Colonic mucosa (tissue), 4 donors: Measurements from ENCODE around the gene TMEM182. TPM values are rescaled to one million over a fixed set of nuclear protein-coding genes. Genes with fewer than 3 reads are reported as not detected.

Source experiments
- DNase-seq: peaks from one replicate; pipeline ENCODE4 v3.0.0-alpha.2; 2020
- H3K27ac ChIP-seq: fragments of 200-600 bp; one replicate; pipeline ENCODE4 v1.8.0; 2021
- H3K27me3 ChIP-seq: fragments of 200-600 bp; one replicate; pipeline ENCODE4 v1.8.0; 2021
- H3K36me3 ChIP-seq: fragments of 200-600 bp; one replicate; pipeline ENCODE4 v1.8.0; 2021
- H3K4me1 ChIP-seq: fragments of 200-600 bp; one replicate; pipeline ENCODE4 v1.8.0; 2021; ENCODE audit warnings: mild to moderate bottlenecking
- H3K4me3 ChIP-seq: fragments of 200-600 bp; one replicate; pipeline ENCODE4 v1.8.0; 2021
- H3K9ac ChIP-seq, 2 donors: one replicate each; pipeline ENCODE4 v1.7.0; 2013; ENCODE audit warnings: control low read depth in 2 of 2, low read depth in 2 of 2, low read length in 2 of 2
- H3K9me3 ChIP-seq: fragments of 200-600 bp; one replicate; pipeline ENCODE4 v1.8.0; 2021
- intact Hi-C: fragments of 100-400 bp; cut with DNase I; formaldehyde crosslinking; loops from one replicate; pipeline ENCODE4 v1.14.1; 2022
- total RNA-seq, 2 donors: library from RNA; stranded (reverse); fragmentation: NEBNext Ultra II Directional in 1 of 2; extraction: Animal tissue kit (Norgen Biotek cat#: 25700) in 1 of 2; gene quantifications; one replicate each; pipeline ENCODE4 v1.2.1, GENCODE V29; 2021
- TF ChIP-seq, protein P1 (sequence below): fragments of 200-600 bp; IDR thresholded peaks from one replicate; pipeline ENCODE4 v1.8.0; 2022; ENCODE audit warnings: antibody characterized with exemption, mild to moderate bottlenecking
- donor health status: healthy.
- donor health status: DM: no; HTN: no; CAD: no.
- donor health status: DM: no; HTN: no; CAD: no.

Gene TMEM182
- total RNA-seq, 2 donors from 2014 or later: 3.4 to 3.8 TPM

DNA sequence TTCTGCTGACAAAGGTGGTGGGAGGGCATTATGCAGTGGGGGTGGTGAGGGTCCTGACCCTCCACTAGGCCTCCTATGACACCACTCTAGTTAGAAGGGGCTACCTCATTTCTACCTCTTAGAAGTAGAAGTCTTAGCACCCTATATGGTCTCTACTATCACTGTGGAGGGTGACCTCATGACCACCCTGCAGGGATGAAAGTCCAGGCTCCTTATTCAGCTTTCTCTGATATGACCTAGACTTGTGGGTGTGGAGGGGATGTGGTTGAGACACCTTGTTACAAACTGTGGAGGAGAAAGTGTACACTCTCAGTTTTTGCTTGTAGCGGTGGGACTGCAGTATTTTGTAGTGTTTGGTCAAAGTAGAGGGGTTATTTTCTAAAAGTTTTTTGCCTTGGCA is 18.6 kb downstream of the TMEM182 start:
- intact Hi-C loops: no loop called here
- H3K36me3 ChIP-seq: no peaks in the 10 kb centered on the region
- no peak overlapping the region for H3K4me3 ChIP-seq
- no peak overlapping the region for H3K27ac ChIP-seq
- no peaks in the 10 kb centered on the region for H3K27me3 ChIP-seq
- no peaks in the 10 kb centered on the region for H3K9me3 ChIP-seq
- H3K4me1 ChIP-seq: no peaks in the 10 kb centered on the region
- no peak for DNase-seq
- H3K9ac ChIP-seq: no peak overlapping the region
- TF ChIP-seq, protein P1, sequence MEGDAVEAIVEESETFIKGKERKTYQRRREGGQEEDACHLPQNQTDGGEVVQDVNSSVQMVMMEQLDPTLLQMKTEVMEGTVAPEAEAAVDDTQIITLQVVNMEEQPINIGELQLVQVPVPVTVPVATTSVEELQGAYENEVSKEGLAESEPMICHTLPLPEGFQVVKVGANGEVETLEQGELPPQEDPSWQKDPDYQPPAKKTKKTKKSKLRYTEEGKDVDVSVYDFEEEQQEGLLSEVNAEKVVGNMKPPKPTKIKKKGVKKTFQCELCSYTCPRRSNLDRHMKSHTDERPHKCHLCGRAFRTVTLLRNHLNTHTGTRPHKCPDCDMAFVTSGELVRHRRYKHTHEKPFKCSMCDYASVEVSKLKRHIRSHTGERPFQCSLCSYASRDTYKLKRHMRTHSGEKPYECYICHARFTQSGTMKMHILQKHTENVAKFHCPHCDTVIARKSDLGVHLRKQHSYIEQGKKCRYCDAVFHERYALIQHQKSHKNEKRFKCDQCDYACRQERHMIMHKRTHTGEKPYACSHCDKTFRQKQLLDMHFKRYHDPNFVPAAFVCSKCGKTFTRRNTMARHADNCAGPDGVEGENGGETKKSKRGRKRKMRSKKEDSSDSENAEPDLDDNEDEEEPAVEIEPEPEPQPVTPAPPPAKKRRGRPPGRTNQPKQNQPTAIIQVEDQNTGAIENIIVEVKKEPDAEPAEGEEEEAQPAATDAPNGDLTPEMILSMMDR: no peak

DNA sequence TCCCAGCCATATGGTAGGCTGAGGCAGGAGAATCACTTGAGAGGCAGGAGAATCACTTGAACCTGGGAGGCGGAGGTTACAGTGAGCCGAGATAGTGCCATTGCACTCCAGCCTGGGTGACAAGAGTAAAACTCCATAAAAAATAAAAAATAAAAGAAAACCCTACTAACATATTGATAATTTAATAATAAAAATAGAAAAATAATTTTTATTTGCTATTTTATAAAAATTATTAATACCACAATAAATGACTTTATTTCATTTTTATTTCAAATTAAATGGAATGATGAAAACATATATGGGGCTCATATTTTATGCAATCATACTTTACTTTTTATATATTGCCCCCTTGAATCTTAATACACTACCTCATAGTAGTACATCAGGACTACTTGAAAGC is 20.4 kb downstream of the TMEM182 start:
- H3K27me3 ChIP-seq: no peaks in the 10 kb centered on the region
- H3K9ac ChIP-seq: no peak overlapping the region
- H3K36me3 ChIP-seq: no peaks in the 10 kb centered on the region
- DNase-seq: no peak
- no peak overlapping the region for H3K27ac ChIP-seq
- H3K4me3 ChIP-seq: no peak overlapping the region
- H3K9me3 ChIP-seq: no peaks in the 10 kb centered on the region
- TF ChIP-seq, protein P1: no peak
- H3K4me1 ChIP-seq: no peaks in the 10 kb centered on the region
- intact Hi-C loops: no loop called here

DNA sequence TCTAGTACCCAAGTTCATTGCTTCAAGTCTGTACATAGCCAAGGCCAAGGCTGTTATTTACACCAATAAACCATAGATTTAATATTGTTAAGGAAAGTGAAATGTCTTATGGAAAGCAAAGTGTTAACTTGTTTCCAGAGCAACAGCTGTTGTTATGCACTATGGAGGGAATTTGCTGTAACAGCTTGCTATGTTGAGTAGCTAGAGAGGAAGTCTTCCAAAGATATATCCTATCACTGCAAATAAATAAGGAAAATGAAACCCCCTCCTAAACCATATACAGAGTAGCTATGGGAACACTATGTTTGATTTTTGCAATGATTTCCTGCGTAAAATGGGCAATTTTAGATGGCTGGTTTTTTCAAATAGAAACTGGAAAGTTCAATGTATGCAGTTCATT is 21.1 kb downstream of the TMEM182 start:
- H3K27ac ChIP-seq: no peak overlapping the region
- H3K9me3 ChIP-seq: no peaks in the 10 kb centered on the region
- TF ChIP-seq, protein P1: no peak
- no peaks in the 10 kb centered on the region for H3K4me1 ChIP-seq
- H3K27me3 ChIP-seq: no peaks in the 10 kb centered on the region
- H3K4me3 ChIP-seq: no peak overlapping the region
- no peaks in the 10 kb centered on the region for H3K36me3 ChIP-seq
- H3K9ac ChIP-seq: no peak overlapping the region
- no peak for DNase-seq
- intact Hi-C loops: no loop called here

DNA sequence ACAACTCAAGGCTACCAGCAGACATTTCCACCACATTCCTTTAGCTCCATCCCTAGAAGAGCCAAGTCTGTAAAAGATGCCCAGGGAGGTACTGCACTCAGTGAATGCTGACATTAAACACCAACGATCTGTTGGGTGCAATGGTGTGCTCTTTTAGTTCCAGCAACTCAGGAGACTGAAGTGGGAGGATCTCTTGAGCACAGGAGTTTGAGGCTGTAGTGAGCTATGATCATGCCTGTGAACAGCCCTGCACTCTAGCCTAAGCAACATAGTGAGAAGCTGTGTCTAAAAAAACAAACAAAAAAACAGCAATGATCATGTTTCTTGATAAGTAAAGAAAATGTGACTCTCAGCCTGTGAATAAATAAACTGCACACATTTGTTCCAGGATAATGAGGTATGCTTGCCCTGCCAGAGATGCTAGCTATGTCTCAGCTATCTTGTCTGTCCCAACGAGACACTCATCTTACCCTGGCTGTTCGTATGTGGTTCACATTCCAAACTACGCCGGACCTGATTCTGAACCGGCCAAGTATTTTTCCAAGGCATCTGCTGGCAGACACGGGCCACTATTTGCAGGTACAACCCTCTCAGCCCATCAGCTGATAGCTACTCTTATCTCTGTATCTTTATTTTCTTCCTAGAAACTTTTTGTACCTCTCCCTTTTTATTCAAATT is 21.8 kb downstream of the TMEM182 start:
- no peak for DNase-seq
- no peaks in the 10 kb centered on the region for H3K9me3 ChIP-seq
- no peak overlapping the region for H3K9ac ChIP-seq
- no peaks in the 10 kb centered on the region for H3K36me3 ChIP-seq
- TF ChIP-seq, protein P1: no peak
- no peaks in the 10 kb centered on the region for H3K4me1 ChIP-seq
- H3K27ac ChIP-seq: no peak overlapping the region
- H3K4me3 ChIP-seq: no peak overlapping the region
- intact Hi-C loops: no loop called here
- H3K27me3 ChIP-seq: no peaks in the 10 kb centered on the region

DNA sequence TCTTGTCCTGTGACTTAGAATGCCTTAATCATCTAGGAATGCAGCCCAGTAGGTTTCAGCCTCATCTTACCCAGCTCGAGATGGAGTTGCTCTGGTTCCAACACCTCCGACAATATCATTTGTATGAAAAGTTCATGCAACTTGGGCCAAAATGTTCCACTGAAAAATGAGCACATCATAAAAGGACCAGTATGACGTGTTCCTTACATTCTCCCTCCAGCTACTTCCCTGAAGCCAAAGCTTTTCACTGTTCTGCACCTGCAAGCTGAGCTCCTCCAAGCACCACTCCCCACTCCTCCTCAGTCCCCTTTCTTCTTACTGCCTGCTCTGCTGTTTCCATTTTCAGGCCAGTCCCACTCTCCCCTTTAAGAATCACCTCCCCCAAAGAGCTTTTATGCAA is 23.1 kb downstream of the TMEM182 start:
- Histone ChIP-seq H3K4me3 (no peak overlapping the region), H3K36me3 (no peaks in the 10 kb centered on the region), H3K9ac (no peak overlapping the region), H3K9me3 (no peaks in the 10 kb centered on the region), H3K4me1 (no peaks in the 10 kb centered on the region), H3K27ac (no peak overlapping the region), H3K27me3 (no peaks in the 10 kb centered on the region)
- intact Hi-C loops: no loop called here
- no peak for DNase-seq
- TF ChIP-seq, protein P1: no peak
